Tibial nerve (tissue), 3 donors: ENCODE results near the gene F5.

Experiments used
- CTCF ChIP-seq, 5 experiments: fragments of 200-600 bp in 3 of 5; fragments of 450-650 bp in 2 of 5; sonication (generic) in 3 of 5; IDR thresholded peaks; one replicate each; pipeline ENCODE4 v1.5.1; 2016 to 2019; ENCODE audit warnings: antibody characterized with exemption in 5 of 5, mild to moderate bottlenecking in 3 of 5, moderate library complexity in 2 of 5
- POLR2A ChIP-seq, 2 donors: fragments of 450-650 bp; IDR thresholded peaks; one replicate each; pipeline ENCODE4 v1.6.1; 2017; ENCODE audit warnings: antibody characterized with exemption in 2 of 2, mild to moderate bottlenecking in 2 of 2, moderate library complexity in 2 of 2

- TF ChIP-seq CTCF (IDR thresholded peaks at IDR 0.05) (no peak), POLR2A (IDR thresholded peaks at IDR 0.05) (no peak)
Measured at GRCh38 chr1:169517558-169518186, 68.6 kb downstream of the F5 start.
